Breast epithelium (tissue), 4 donors: ENCODE data around the gene BRD4. TPM values are rescaled to one million over a fixed set of nuclear protein-coding genes. Genes with fewer than 3 reads are reported as not detected.

ENCODE experiments used
- DNase-seq, 2 donors: peaks; one replicate each; pipeline ENCODE4 v3.0.0-alpha.2; 2019; ENCODE audit warnings: low spot score in 2 of 2
- H3K27ac ChIP-seq, 2 donors: fragments of 200-600 bp; sonication (generic) in 1 of 2; one replicate each; pipeline ENCODE4 v1.5.1; 2016 to 2019; ENCODE audit warnings: mild to moderate bottlenecking in 1 of 2
- H3K27me3 ChIP-seq, 2 donors: fragments of 200-600 bp; sonication (generic) in 1 of 2; one replicate each; pipeline versions ENCODE4 v1.5.1 to v1.6.0; 2017 to 2019; ENCODE audit warnings: control low read depth in 1 of 2, mild to moderate bottlenecking in 1 of 2
- H3K36me3 ChIP-seq: fragments of 200-600 bp; one replicate; pipeline ENCODE4 v1.5.1; 2019
- H3K4me1 ChIP-seq, 2 donors: fragments of 200-600 bp; sonication (generic); one replicate each; pipeline ENCODE4 v1.5.1; 2016 to 2019; ENCODE audit warnings: control low read depth in 1 of 2
- H3K4me3 ChIP-seq, 3 donors: fragments of 200-600 bp; sonication (generic); 1 replicate in 2 of 3; 2 replicates in 1 of 3; pipeline ENCODE4 v1.5.1; 2016 to 2019; ENCODE audit warnings: mild to moderate bottlenecking in 3 of 3, moderate library complexity in 2 of 3
- H3K9me3 ChIP-seq, 2 donors: fragments of 200-600 bp; sonication (generic) in 1 of 2; one replicate each; pipeline ENCODE4 v1.5.1; 2016 to 2019; ENCODE audit warnings: control low read depth in 1 of 2
- CTCF ChIP-seq, 3 donors: fragments of 450-650 bp; IDR thresholded peaks; one replicate each; pipeline ENCODE4 v1.5.1; 2016 to 2017; ENCODE audit warnings: antibody characterized with exemption in 3 of 3, mild to moderate bottlenecking in 3 of 3, moderate library complexity in 3 of 3
- POLR2A ChIP-seq: fragments of 450-650 bp; IDR thresholded peaks from one replicate; pipeline ENCODE4 v1.6.1; 2016; ENCODE audit warnings: antibody characterized with exemption, mild to moderate bottlenecking, moderate library complexity
- POLR2AphosphoS5 ChIP-seq, 3 donors: sonication (generic); formaldehyde crosslinking; IDR thresholded peaks; one replicate each; pipeline ENCODE4 v1.6.1; 2017; ENCODE audit warnings: antibody characterized with exemption in 3 of 3
- intact Hi-C: fragments of 100-400 bp; cut with DNase I; formaldehyde crosslinking; loops from one replicate; pipeline ENCODE4 v1.15.1; 2023; ENCODE audit warnings: low total_unique reads
- total RNA-seq, 3 donors: library from RNA; depleted of rRNA; stranded (reverse); fragments of >200 nt; gene quantifications; one replicate each; pipeline ENCODE4 v1.1.0, GENCODE V29; 2016

Gene BRD4
- total RNA-seq, 3 donors from 2014 or later, result 25.6 to 37.5 (median 33.8) TPM

GRCh38 chr19:15252398-15253018 lies 79.8 kb downstream of the BRD4 start:
- Histone ChIP-seq H3K4me1 (peaks cover 31 to 39% of the 10 kb centered on the region in 2 donors), H3K9me3 (no peaks in the 10 kb centered on the region), H3K27me3 (no peaks in the 10 kb centered on the region), H3K36me3 (peaks cover 4% of the 10 kb centered on the region), H3K27ac (peak overlapping the region; percentile 81 to 88), H3K4me3 (no peak overlapping the region)
- intact Hi-C loops, result no loop called here
- no peak for TF ChIP-seq CTCF (IDR thresholded peaks at IDR 0.05)
- TF ChIP-seq POLR2A, result no peak
- no peak for TF ChIP-seq POLR2AphosphoS5 (IDR thresholded peaks at IDR 0.05)
- DNase-seq, result no peak

GRCh38 chr19:15251749-15252397 lies 80.5 kb downstream of the BRD4 start:
- H3K36me3 ChIP-seq, result peaks cover 4% of the 10 kb centered on the region
- H3K27ac ChIP-seq, result peak overlapping the region; percentile 81 to 88
- H3K27me3 ChIP-seq, result no peaks in the 10 kb centered on the region
- intact Hi-C loops, result no loop called here
- H3K4me1 ChIP-seq, result peaks cover 36 to 39% of the 10 kb centered on the region in 2 donors
- no peaks in the 10 kb centered on the region for H3K9me3 ChIP-seq
- TF ChIP-seq CTCF (IDR thresholded peaks at IDR 0.05) (peak in 2 of 3 donors; percentile 32 to 44), POLR2A (no peak), POLR2AphosphoS5 (IDR thresholded peaks at IDR 0.05) (peak; percentile 9 to 80 (median 48))
- DNase-seq, result peak in 1 of 2 donors; percentile 58
- peak overlapping the region in 2 of 3 donors; percentile 5 to 51 for H3K4me3 ChIP-seq

- Histone ChIP-seq H3K36me3 (peaks cover 4% of the 10 kb centered on the region), H3K4me1 (peaks cover 36 to 39% of the 10 kb centered on the region in 2 donors), H3K27me3 (no peaks in the 10 kb centered on the region), H3K9me3 (no peaks in the 10 kb centered on the region), H3K4me3 (peak overlapping the region in 2 of 3 donors; percentile 5 to 51), H3K27ac (peak overlapping the region; percentile 81 to 88)
- DNase-seq, result no peak
- TF ChIP-seq POLR2A (no peak), CTCF (IDR thresholded peaks at IDR 0.05) (no peak), POLR2AphosphoS5 (IDR thresholded peaks at IDR 0.05) (no peak)
- intact Hi-C loops, result no loop called here
Observed at GRCh38 chr19:15251010-15251748, 81.2 kb downstream of the BRD4 start.

- peaks cover 4% of the 10 kb centered on the region for H3K36me3 ChIP-seq
- TF ChIP-seq POLR2A (no peak), POLR2AphosphoS5 (IDR thresholded peaks at IDR 0.05) (no peak), CTCF (IDR thresholded peaks at IDR 0.05) (no peak)
- H3K27ac ChIP-seq, result peak overlapping the region; percentile 81 to 88
- peak overlapping the region in 1 of 3 donors; percentile 51 for H3K4me3 ChIP-seq
- no peak for DNase-seq
- intact Hi-C loops, result no loop called here
- H3K9me3 ChIP-seq, result no peaks in the 10 kb centered on the region
- H3K27me3 ChIP-seq, result no peaks in the 10 kb centered on the region
- peaks cover 36 to 39% of the 10 kb centered on the region in 2 donors for H3K4me1 ChIP-seq
Observed at GRCh38 chr19:15250640-15250993, 81.7 kb downstream of the BRD4 start.
